Endodermal cell (in vitro differentiated cells): Measurements from ENCODE around the gene NCOA6. TPM values are rescaled to one million over a fixed set of nuclear protein-coding genes. Genes with fewer than 3 reads are reported as not detected.

Experiments used
- DNase-seq: peaks from one replicate; pipeline ENCODE4 v3.0.0-alpha.2; 2017
- H3K27ac ChIP-seq: 2 replicates; pipeline ENCODE4 v1.5.1; 2013; ENCODE audit warnings: mild to moderate bottlenecking, low read depth, low read length, moderate library complexity
- H3K27me3 ChIP-seq: 2 replicates; pipeline ENCODE4 v1.6.1; 2013; ENCODE audit warnings: mild to moderate bottlenecking, low read length, moderate library complexity; ENCODE audit not compliant: insufficient read depth, control insufficient read depth, poor library complexity, severe bottlenecking
- H3K36me3 ChIP-seq: 2 replicates; pipeline ENCODE4 v1.7.0; 2013; ENCODE audit warnings: mild to moderate bottlenecking, low read length, moderate library complexity; ENCODE audit not compliant: control insufficient read depth, insufficient read depth
- H3K4me1 ChIP-seq: one replicate; pipeline ENCODE4 v1.7.0; 2013; ENCODE audit warnings: low read length; ENCODE audit not compliant: control insufficient read depth, insufficient read depth
- H3K4me3 ChIP-seq: 2 replicates; pipeline ENCODE4 v1.5.1; 2013; ENCODE audit warnings: mild to moderate bottlenecking, low read length, moderate library complexity
- H3K9ac ChIP-seq: 2 replicates; pipeline ENCODE4 v1.6.1; 2013; ENCODE audit warnings: mild to moderate bottlenecking, low read length, moderate library complexity; ENCODE audit not compliant: poor library complexity, severe bottlenecking; ENCODE audit errors: extremely low read depth
- H3K9me3 ChIP-seq: 2 replicates; pipeline ENCODE4 v1.6.1; 2013; ENCODE audit warnings: mild to moderate bottlenecking, low read length, moderate library complexity; ENCODE audit not compliant: control insufficient read depth
- H3K27ac Mint-ChIP-seq: 2 replicates; pipeline ENCODE4 v1.8.0; 2020; ENCODE audit warnings: mixed read lengths
- H3K27me3 Mint-ChIP-seq: 2 replicates; pipeline ENCODE4 v1.8.0; 2021; ENCODE audit warnings: mild to moderate bottlenecking, mixed read lengths; ENCODE audit not compliant: insufficient read depth
- H3K36me3 Mint-ChIP-seq: 2 replicates; pipeline ENCODE4 v1.8.0; 2020; ENCODE audit warnings: low read depth, mixed read lengths
- H3K4me1 Mint-ChIP-seq: 2 replicates; pipeline ENCODE4 v1.8.0; 2020; ENCODE audit warnings: mixed read lengths
- H3K4me3 Mint-ChIP-seq: 2 replicates; pipeline ENCODE4 v1.8.0; 2020; ENCODE audit warnings: mild to moderate bottlenecking, moderate library complexity, mixed read lengths
- H3K9me3 Mint-ChIP-seq: 2 replicates; pipeline ENCODE4 v1.8.0; 2020; ENCODE audit warnings: mild to moderate bottlenecking, mixed read lengths
- CTCF ChIP-seq: fragments of 200-600 bp; sonication (generic); conservative IDR thresholded peaks from 2 replicates; pipeline ENCODE4 v1.5.0; 2021; ENCODE audit warnings: antibody characterized with exemption, mild to moderate bottlenecking
- WGBS, 2 experiments: methylation state at CpG; one replicate each; pipeline versions ENCODE4 v1.1.5 to v1.1.7; 2013; ENCODE audit warnings: missing lambda C conversion rate in 2 of 2, mixed read lengths in 1 of 2; ENCODE audit not compliant: insufficient coverage in 1 of 2, insufficient read length in 1 of 2; 5-methylcytosine and 5-hydroxymethylcytosine counted together
- total RNA-seq, 2 donors: library from RNA; stranded (reverse); fragmentation: NEBNext Ultra II Directional in 1 of 2; extraction: Animal tissue kit (Norgen Biotek cat#: 25700) in 1 of 2; gene quantifications; 2 replicates in 1 of 2; 3 replicates in 1 of 2; pipeline ENCODE4 v1.2.1, GENCODE V29; 2021

NCOA6 gene
- total RNA-seq, 2 donors from 2014 or later, result 27.1 to 37.4 TPM

DNA sequence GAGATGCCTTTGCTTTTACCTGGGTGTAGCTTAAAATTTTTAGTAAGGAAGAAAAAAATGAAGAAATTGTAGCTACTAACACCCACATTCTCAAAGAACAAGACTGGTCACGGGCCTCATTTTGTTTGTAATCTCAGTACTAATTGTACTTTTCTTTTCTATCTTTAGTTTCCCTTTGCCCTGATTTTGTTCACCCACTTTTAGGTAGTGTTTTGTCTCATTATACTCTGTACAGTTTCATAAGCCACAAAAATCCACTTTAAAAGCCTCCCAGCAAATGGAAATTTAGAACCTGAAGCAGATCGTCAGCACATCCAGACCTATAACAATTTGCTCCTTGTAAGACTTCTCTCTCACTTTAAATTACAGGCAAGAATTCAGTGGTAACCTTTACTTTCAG is 78.0 kb downstream of the NCOA6 start:
- 92 to 100% methylated on average over 1 to 2 of the region's 2 CpGs for WGBS, 2 experiments
- H3K36me3 Mint-ChIP-seq, result peaks cover 55% of the 10 kb centered on the region
- Histone ChIP-seq H3K9me3 (no peaks in the 10 kb centered on the region), H3K27me3 (no peaks in the 10 kb centered on the region), H3K4me3 (no peak overlapping the region), H3K27ac (peak overlapping the region; percentile 16), H3K9ac (no peak overlapping the region), H3K36me3 (peaks cover 92% of the 10 kb centered on the region), H3K4me1 (no peaks in the 10 kb centered on the region)
- no peak overlapping the region for H3K4me3 Mint-ChIP-seq
- H3K27me3 Mint-ChIP-seq, result no peaks in the 10 kb centered on the region
- H3K9me3 Mint-ChIP-seq, result no peaks in the 10 kb centered on the region
- no peak for DNase-seq
- TF ChIP-seq CTCF, result no peak
- H3K27ac Mint-ChIP-seq, result no peak overlapping the region
- H3K4me1 Mint-ChIP-seq, result no peaks in the 10 kb centered on the region

DNA sequence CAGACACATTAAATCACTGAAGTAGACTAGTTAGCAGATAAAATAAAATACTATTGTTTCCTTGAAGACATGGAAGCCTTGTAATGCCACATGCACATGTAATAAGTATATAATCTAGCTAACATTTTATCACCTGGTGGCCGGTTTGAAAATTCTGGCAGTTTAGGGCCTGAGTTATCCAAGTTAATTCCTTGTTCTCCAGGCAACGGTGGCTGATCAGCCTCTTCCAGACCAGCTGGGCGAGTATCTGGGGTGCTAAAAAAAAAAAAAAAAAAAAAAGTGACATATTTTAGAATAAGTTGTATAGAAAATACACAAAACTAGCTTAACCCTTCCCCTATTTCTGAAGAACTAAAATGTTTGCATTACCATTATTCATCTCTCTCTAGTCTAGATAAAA is 78.8 kb downstream of the NCOA6 start:
- no peak for DNase-seq
- H3K4me3 Mint-ChIP-seq, result no peak overlapping the region
- Histone ChIP-seq H3K9ac (no peak overlapping the region), H3K9me3 (no peaks in the 10 kb centered on the region), H3K4me3 (no peak overlapping the region), H3K36me3 (peaks cover 93% of the 10 kb centered on the region), H3K27ac (no peak overlapping the region), H3K4me1 (no peaks in the 10 kb centered on the region), H3K27me3 (no peaks in the 10 kb centered on the region)
- WGBS, 2 experiments, result 98% methylated on average over 2 of the region's 3 CpGs; no CpG with 5 or more reads in 1 of the 2 experiments
- H3K36me3 Mint-ChIP-seq, result peaks cover 54% of the 10 kb centered on the region
- H3K27me3 Mint-ChIP-seq, result no peaks in the 10 kb centered on the region
- H3K4me1 Mint-ChIP-seq, result no peaks in the 10 kb centered on the region
- peak; percentile 20 for TF ChIP-seq CTCF
- no peak overlapping the region for H3K27ac Mint-ChIP-seq
- H3K9me3 Mint-ChIP-seq, result no peaks in the 10 kb centered on the region

DNA sequence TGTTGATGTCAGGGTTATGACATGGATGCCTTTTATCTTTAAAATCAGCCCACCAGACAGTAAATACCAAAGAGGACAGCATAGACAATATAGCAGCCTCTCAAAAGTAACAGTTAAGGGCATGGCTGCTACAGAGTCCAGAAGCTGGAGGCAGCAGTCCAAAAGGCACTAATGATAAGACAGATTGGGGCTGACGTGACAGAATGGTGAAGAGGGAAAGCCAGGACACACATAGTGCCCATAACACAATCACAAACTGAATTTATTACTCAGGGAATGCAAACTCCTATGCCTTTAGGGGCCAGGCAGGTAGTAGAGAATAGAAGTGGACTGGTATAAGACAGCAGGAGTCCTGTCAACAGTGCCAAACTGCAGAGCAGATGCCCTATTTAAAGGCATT is 80.6 kb downstream of the NCOA6 start:
- TF ChIP-seq CTCF, result no peak
- peaks cover 52% of the 10 kb centered on the region for H3K36me3 Mint-ChIP-seq
- no peak for DNase-seq
- Histone ChIP-seq H3K9ac (no peak overlapping the region), H3K27me3 (no peaks in the 10 kb centered on the region), H3K36me3 (peaks cover 79% of the 10 kb centered on the region), H3K9me3 (no peaks in the 10 kb centered on the region), H3K27ac (no peak overlapping the region), H3K4me1 (no peaks in the 10 kb centered on the region), H3K4me3 (no peak overlapping the region)
- no peak overlapping the region for H3K4me3 Mint-ChIP-seq
- no peaks in the 10 kb centered on the region for H3K4me1 Mint-ChIP-seq
- WGBS, 2 experiments, result 80% methylated on average over 1 of the region's 1 CpG; no CpG with 5 or more reads in 1 of the 2 experiments
- no peaks in the 10 kb centered on the region for H3K9me3 Mint-ChIP-seq
- no peaks in the 10 kb centered on the region for H3K27me3 Mint-ChIP-seq
- no peak overlapping the region for H3K27ac Mint-ChIP-seq
